Esophagus muscularis mucosa (tissue), 3 donors: ENCODE measurements around the gene GJE1.
"Not testable (repeated sequence)": the region's sequence is repeated elsewhere in the genome, so short reads cannot be mapped to it uniquely, and the experiment has no call there.

Experiments used
- POLR2A ChIP-seq: fragments of 450-650 bp; IDR thresholded peaks from one replicate; pipeline ENCODE4 v1.6.1; 2017; ENCODE audit warnings: antibody characterized with exemption, moderate library complexity, mild to moderate bottlenecking, low read depth
- POLR2AphosphoS5 ChIP-seq, 2 donors: sonication (generic); formaldehyde crosslinking; IDR thresholded peaks; one replicate each; pipeline ENCODE4 v1.6.1; 2017; ENCODE audit warnings: antibody characterized with exemption in 2 of 2
- TF ChIP-seq, protein P1 (sequence below), 3 experiments: fragments of 200-600 bp in 2 of 3; fragments of 450-650 bp in 1 of 3; sonication (generic) in 2 of 3; IDR thresholded peaks; one replicate each; pipeline ENCODE4 v1.5.1; 2017 to 2019; ENCODE audit warnings: antibody characterized with exemption in 3 of 3, mild to moderate bottlenecking in 2 of 3, moderate library complexity in 1 of 3

DNA sequence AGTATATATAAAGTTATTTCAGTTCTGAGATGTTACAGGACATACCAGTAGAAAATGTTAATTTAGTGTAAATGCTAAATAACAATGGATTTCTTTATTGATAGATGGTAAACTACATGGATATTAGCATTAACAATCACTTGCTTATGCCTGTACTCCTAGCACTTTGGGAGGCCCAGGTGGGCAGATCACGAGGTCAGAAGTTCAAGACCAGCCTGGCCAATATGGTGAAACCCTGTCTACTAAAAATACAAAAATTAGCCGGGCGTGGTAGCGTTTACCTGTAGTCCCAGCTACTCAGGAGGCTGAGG lies 24.0 kb downstream of the GJE1 start:
- TF ChIP-seq, protein P1, sequence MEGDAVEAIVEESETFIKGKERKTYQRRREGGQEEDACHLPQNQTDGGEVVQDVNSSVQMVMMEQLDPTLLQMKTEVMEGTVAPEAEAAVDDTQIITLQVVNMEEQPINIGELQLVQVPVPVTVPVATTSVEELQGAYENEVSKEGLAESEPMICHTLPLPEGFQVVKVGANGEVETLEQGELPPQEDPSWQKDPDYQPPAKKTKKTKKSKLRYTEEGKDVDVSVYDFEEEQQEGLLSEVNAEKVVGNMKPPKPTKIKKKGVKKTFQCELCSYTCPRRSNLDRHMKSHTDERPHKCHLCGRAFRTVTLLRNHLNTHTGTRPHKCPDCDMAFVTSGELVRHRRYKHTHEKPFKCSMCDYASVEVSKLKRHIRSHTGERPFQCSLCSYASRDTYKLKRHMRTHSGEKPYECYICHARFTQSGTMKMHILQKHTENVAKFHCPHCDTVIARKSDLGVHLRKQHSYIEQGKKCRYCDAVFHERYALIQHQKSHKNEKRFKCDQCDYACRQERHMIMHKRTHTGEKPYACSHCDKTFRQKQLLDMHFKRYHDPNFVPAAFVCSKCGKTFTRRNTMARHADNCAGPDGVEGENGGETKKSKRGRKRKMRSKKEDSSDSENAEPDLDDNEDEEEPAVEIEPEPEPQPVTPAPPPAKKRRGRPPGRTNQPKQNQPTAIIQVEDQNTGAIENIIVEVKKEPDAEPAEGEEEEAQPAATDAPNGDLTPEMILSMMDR (IDR thresholded peaks at IDR 0.05): not testable (repeated sequence)
- TF ChIP-seq POLR2AphosphoS5 (IDR thresholded peaks at IDR 0.05); POLR2A: not testable (repeated sequence)
